Measurements from ENCODE around the gene S100A1. TPM values are rescaled to one million over a fixed set of nuclear protein-coding genes. Genes with fewer than 3 reads are reported as not detected.

The S100A1 gene
- total and polyA plus RNA-seq, 2 of the 13 experiments (the other 11 are each of a cell fraction or from before 2014, with no cell fraction given) = 120 to 251 TPM

DNA sequence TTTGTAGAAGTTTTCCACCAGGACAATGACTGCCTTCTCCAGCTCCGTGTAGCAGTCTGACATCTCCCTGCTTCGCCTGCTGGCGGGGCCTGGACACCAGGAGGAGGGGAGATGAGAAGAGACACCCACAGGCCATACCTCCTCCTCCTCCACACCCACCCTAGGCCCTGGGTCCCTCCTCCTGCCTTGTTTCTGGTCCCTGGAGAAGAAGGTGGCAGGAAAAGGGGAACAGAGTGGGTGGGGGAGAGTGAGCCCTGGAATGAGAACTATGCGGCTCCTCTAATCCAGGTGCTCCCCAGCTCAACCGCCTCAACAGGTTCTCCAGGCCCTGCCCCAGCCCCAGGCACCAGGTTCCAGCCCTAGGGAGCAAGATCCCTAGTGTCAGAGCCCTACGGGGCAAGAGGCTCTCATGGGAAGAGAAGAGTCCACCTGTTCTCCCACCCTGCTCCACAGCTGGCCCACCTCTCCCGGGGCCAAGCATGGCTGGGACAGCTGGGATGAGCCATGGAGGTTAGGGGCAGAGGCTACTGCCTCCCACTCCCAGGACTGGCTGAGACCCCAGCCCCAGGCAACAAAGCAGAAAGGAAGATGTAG is 20.0 kb upstream of the S100A1 start (continued):
- TF ChIP-seq THAP11 (CRISPR knock-in tag; IDR thresholded peaks at IDR 0.05) = no peak
- 0 out of 2 replicates have a peak, but pooled peaks have one; percentile 13 for TF ChIP-seq SP2 (CRISPR knock-in tag; IDR thresholded peaks at IDR 0.05)
- peak; percentile 48 for TF ChIP-seq POGZ (CRISPR knock-in tag; IDR thresholded peaks at IDR 0.05)
- TF ChIP-seq, protein P1, sequence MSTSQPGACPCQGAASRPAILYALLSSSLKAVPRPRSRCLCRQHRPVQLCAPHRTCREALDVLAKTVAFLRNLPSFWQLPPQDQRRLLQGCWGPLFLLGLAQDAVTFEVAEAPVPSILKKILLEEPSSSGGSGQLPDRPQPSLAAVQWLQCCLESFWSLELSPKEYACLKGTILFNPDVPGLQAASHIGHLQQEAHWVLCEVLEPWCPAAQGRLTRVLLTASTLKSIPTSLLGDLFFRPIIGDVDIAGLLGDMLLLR (CRISPR knock-in tag; IDR thresholded peaks at IDR 0.05) = 0 out of 2 replicates have a peak, but pooled peaks have one; percentile 39
- no peak for TF ChIP-seq KDM4B (CRISPR knock-in tag; IDR thresholded peaks at IDR 0.05)
- TF ChIP-seq ZSCAN9 (CRISPR knock-in tag; IDR thresholded peaks at IDR 0.05; ENCODE audit: borderline replicate concordance) = no peak
- no peak for TF ChIP-seq NFATC3 (CRISPR knock-in tag; IDR thresholded peaks at IDR 0.05)
- TF ChIP-seq ZNF333 (CRISPR knock-in tag; IDR thresholded peaks at IDR 0.05; ENCODE audit: borderline replicate concordance) = peak; percentile 73; the same call in 1 of the 2 replicates
- TF ChIP-seq SMARCE1 (IDR thresholded peaks at IDR 0.05; ENCODE audit: borderline replicate concordance) = no peak
- no peak for TF ChIP-seq GLI4 (CRISPR knock-in tag; IDR thresholded peaks at IDR 0.05; ENCODE audit: borderline replicate concordance)
- TF ChIP-seq SRSF4 (IDR thresholded peaks at IDR 0.05; ENCODE audit: low read depth, low read length, poor library complexity, severe bottlenecking) = no peak
- TF ChIP-seq, protein P2, sequence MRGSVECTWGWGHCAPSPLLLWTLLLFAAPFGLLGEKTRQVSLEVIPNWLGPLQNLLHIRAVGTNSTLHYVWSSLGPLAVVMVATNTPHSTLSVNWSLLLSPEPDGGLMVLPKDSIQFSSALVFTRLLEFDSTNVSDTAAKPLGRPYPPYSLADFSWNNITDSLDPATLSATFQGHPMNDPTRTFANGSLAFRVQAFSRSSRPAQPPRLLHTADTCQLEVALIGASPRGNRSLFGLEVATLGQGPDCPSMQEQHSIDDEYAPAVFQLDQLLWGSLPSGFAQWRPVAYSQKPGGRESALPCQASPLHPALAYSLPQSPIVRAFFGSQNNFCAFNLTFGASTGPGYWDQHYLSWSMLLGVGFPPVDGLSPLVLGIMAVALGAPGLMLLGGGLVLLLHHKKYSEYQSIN (CRISPR knock-in tag; IDR thresholded peaks at IDR 0.05; ENCODE audit: borderline replicate concordance) = no peak
- 0 out of 2 replicates have a peak, but pooled peaks have one; percentile 18 for TF ChIP-seq CCDC6 (CRISPR knock-in tag; IDR thresholded peaks at IDR 0.05)
- 0 out of 4 replicates have a peak, but pooled peaks of 1 of the 2 experiments have one; percentile 34 for TF ChIP-seq KLF16 (CRISPR knock-in tag; IDR thresholded peaks at IDR 0.05)
- TF ChIP-seq, protein P3, sequence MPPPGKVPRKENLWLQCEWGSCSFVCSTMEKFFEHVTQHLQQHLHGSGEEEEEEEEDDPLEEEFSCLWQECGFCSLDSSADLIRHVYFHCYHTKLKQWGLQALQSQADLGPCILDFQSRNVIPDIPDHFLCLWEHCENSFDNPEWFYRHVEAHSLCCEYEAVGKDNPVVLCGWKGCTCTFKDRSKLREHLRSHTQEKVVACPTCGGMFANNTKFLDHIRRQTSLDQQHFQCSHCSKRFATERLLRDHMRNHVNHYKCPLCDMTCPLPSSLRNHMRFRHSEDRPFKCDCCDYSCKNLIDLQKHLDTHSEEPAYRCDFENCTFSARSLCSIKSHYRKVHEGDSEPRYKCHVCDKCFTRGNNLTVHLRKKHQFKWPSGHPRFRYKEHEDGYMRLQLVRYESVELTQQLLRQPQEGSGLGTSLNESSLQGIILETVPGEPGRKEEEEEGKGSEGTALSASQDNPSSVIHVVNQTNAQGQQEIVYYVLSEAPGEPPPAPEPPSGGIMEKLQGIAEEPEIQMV (CRISPR knock-in tag; IDR thresholded peaks at IDR 0.05; ENCODE audit: low read depth) = 0 out of 2 replicates have a peak, but pooled peaks have one; percentile 10
- no peak for TF ChIP-seq NFE2 (CRISPR knock-in tag; IDR thresholded peaks at IDR 0.05)
- no peak for TF ChIP-seq SAFB2 (CRISPR knock-in tag; IDR thresholded peaks at IDR 0.05; ENCODE audit: borderline replicate concordance, low read depth)
- no peak; the same call in none of the 2 replicates for TF ChIP-seq IRF2 (CRISPR knock-in tag; IDR thresholded peaks at IDR 0.05)
- no peak for TF ChIP-seq MXD4 (CRISPR knock-in tag; IDR thresholded peaks at IDR 0.05)
- no peak for TF ChIP-seq ZNF547 (CRISPR knock-in tag; IDR thresholded peaks at IDR 0.05)
- TF ChIP-seq ZNF280B (CRISPR knock-in tag; IDR thresholded peaks at IDR 0.05; ENCODE audit: borderline replicate concordance) = peak; percentile 16; the same call in 1 of the 2 replicates
- TF ChIP-seq, protein P4, sequence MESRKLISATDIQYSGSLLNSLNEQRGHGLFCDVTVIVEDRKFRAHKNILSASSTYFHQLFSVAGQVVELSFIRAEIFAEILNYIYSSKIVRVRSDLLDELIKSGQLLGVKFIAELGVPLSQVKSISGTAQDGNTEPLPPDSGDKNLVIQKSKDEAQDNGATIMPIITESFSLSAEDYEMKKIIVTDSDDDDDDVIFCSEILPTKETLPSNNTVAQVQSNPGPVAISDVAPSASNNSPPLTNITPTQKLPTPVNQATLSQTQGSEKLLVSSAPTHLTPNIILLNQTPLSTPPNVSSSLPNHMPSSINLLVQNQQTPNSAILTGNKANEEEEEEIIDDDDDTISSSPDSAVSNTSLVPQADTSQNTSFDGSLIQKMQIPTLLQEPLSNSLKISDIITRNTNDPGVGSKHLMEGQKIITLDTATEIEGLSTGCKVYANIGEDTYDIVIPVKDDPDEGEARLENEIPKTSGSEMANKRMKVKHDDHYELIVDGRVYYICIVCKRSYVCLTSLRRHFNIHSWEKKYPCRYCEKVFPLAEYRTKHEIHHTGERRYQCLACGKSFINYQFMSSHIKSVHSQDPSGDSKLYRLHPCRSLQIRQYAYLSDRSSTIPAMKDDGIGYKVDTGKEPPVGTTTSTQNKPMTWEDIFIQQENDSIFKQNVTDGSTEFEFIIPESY (CRISPR knock-in tag; IDR thresholded peaks at IDR 0.05) = peak; percentile 55; the same call in 1 of the 2 replicates
- TF ChIP-seq ATF7-NPFF (CRISPR knock-in tag; IDR thresholded peaks at IDR 0.05; ENCODE audit: low read depth) = 0 out of 2 replicates have a peak, but pooled peaks have one; percentile 34
